Caco-2 (cell line): ENCODE results near the gene LKAAEAR1. TPM values are rescaled to one million over a fixed set of nuclear protein-coding genes. Genes with fewer than 3 reads are reported as not detected.

Source experiments
- BruUV-seq: library from RNA; stranded (reverse); fragments of 400-500 nt; replicated peaks from 2 replicates; lab custom pipeline; 2021; lab: Mats Ljungman, UMichigan
- CTCF ChIA-PET: fragments of 300-600 bp; sonication (Branson Sonifier 250); formaldehyde crosslinking; loops from one replicate; lab custom pipeline; 2022; ENCODE audit warnings: antibody characterized with exemption; lab: Charles Lee
- POLR2A ChIA-PET: fragments of 300-600 bp; sonication (Branson Sonifier 250); formaldehyde crosslinking; loops from one replicate; lab custom pipeline; 2022; ENCODE audit warnings: antibody characterized with exemption; lab: Charles Lee
- DNase-seq, 2 experiments: peaks; one replicate each; pipeline versions ENCODE4 v3.0.0 to v3.0.0-alpha.2; 2020 to 2022
- H3K27me3 ChIP-seq: replicated peaks from 2 replicates; pipeline ENCODE4 v1.6.0; 2011; ENCODE audit warnings: low read length; ENCODE audit not compliant: control insufficient read depth, insufficient read depth
- H3K36me3 ChIP-seq: 2 replicates; pipeline ENCODE4 v1.5.1; 2011; ENCODE audit warnings: low read length; ENCODE audit not compliant: control insufficient read depth, insufficient read depth
- H3K4me1 ChIP-seq: fragments of 250-450 bp; sonication (Bioruptor Pico); 2 replicates; pipeline ENCODE4 v1.5.1; 2020; ENCODE audit warnings: mild to moderate bottlenecking
- H3K4me3 ChIP-seq: 2 replicates; pipeline ENCODE4 v1.5.1; 2011; ENCODE audit warnings: low read depth, mild to moderate bottlenecking, control low read depth, low read length
- H3K9me3 ChIP-seq: fragments of 250-450 bp; sonication (Bioruptor Pico); 2 replicates; pipeline ENCODE4 v1.5.1; 2020; ENCODE audit warnings: mild to moderate bottlenecking, moderate library complexity
- H3K27ac Mint-ChIP-seq: one replicate; pipeline ENCODE4 v1.8.0; 2022; ENCODE audit warnings: mixed read lengths; ENCODE audit not compliant: unreplicated experiment
- H3K27me3 Mint-ChIP-seq: one replicate; pipeline ENCODE4 v1.8.0; 2022; ENCODE audit warnings: mixed read lengths; ENCODE audit not compliant: insufficient read depth, unreplicated experiment
- H3K36me3 Mint-ChIP-seq: one replicate; pipeline ENCODE4 v1.8.0; 2022; ENCODE audit warnings: mild to moderate bottlenecking, mixed read lengths; ENCODE audit not compliant: insufficient read depth, unreplicated experiment
- H3K4me1 Mint-ChIP-seq: one replicate; pipeline ENCODE4 v1.8.0; 2022; ENCODE audit warnings: low read depth, mixed read lengths; ENCODE audit not compliant: unreplicated experiment
- H3K4me3 Mint-ChIP-seq: one replicate; pipeline ENCODE4 v1.8.0; 2022; ENCODE audit warnings: mild to moderate bottlenecking, moderate library complexity, mixed read lengths; ENCODE audit not compliant: unreplicated experiment
- H3K9me3 Mint-ChIP-seq: one replicate; pipeline ENCODE4 v1.8.0; 2022; ENCODE audit warnings: mixed read lengths; ENCODE audit not compliant: unreplicated experiment
- CTCF ChIP-seq, 2 experiments: fragments of 200-600 bp in 1 of 2; IDR thresholded peaks; 1 replicate in 1 of 2; 2 replicates in 1 of 2; pipeline versions ENCODE4 v1.5.1 to v1.8.0; 2011 to 2022; ENCODE audit warnings: antibody characterized with exemption in 1 of 2, control low read depth in 1 of 2, inconsistent platforms in 1 of 2, low read depth in 1 of 2, low read length in 1 of 2, mild to moderate bottlenecking in 1 of 2, moderate library complexity in 1 of 2; ENCODE audit not compliant: insufficient read depth in 1 of 2, severe bottlenecking in 1 of 2, unreplicated experiment in 1 of 2
- intact Hi-C: fragments of 100-400 bp; cut with micrococcal nuclease; formaldehyde crosslinking; loops from one replicate; pipeline ENCODE4 v1.10.0; 2022; ENCODE audit not compliant: unreplicated experiment
- total RNA-seq: library from RNA; stranded (reverse); gene quantifications from 2 replicates; pipeline ENCODE4 v1.2.3, GENCODE V29; 2022

Gene LKAAEAR1
- total RNA-seq, 1 experiment from 2014 or later = not detected

GRCh38 chr20:64102647-64103354 lies 18.6 kb upstream of the LKAAEAR1 start:
- Mint-ChIP-seq H3K27ac (no peak overlapping the region), H3K4me3 (peak overlapping the region; percentile 77), H3K27me3 (peaks cover 23% of the 10 kb centered on the region), H3K4me1 (no peaks in the 10 kb centered on the region), H3K36me3 (no peaks in the 10 kb centered on the region), H3K9me3 (no peaks in the 10 kb centered on the region)
- Histone ChIP-seq H3K9me3 (no peaks in the 10 kb centered on the region; the same call in 1 of the 2 replicates), H3K36me3 (no peaks in the 10 kb centered on the region), H3K4me3 (peak overlapping the region; percentile 52), H3K27me3 (peaks cover 4% of the 10 kb centered on the region; the same call in 1 of the 2 replicates), H3K4me1 (peaks cover 3% of the 10 kb centered on the region; the same call in 1 of the 2 replicates)
- intact Hi-C loops = loop anchor here (1.0 kb wide), 1 partner anchor 18 kb away; no protein-coding TSS in a partner anchor
- CTCF ChIA-PET = interaction anchor here (0.6 to 2.5 kb wide), 34 partner anchors 8 to 1881 kb away, joined by 3 to 17 read pairs (median 4); partner anchors contain the start of genes LKAAEAR1, OPRL1, PRPF6 and RGS19
- no peak for TF ChIP-seq CTCF (IDR thresholded peaks at IDR 0.05; ENCODE audit: insufficient read depth in 1 of 2, low read depth in 1 of 2, low read length in 1 of 2, severe bottlenecking in 1 of 2, unreplicated experiment in 1 of 2)
- peak; percentile 63 to 71 for DNase-seq
- BruUV-seq = no TSS peak
- POLR2A ChIA-PET = interaction anchor here (0.6 to 0.7 kb wide), 3 partner anchors 23 to 222 kb away, joined by 4 read pairs; partner anchors contain the start of gene OPRL1

GRCh38 chr20:64101731-64102621 lies 17.8 kb upstream of the LKAAEAR1 start:
- Mint-ChIP-seq H3K4me1 (no peaks in the 10 kb centered on the region), H3K27ac (no peak overlapping the region), H3K27me3 (peaks cover 23% of the 10 kb centered on the region), H3K9me3 (peaks cover 4% of the 10 kb centered on the region), H3K4me3 (peak overlapping the region; percentile 77), H3K36me3 (no peaks in the 10 kb centered on the region)
- POLR2A ChIA-PET = interaction anchor here (0.6 to 0.7 kb wide), 3 partner anchors 22 to 222 kb away, joined by 4 read pairs; partner anchors contain the start of gene OPRL1
- H3K27me3 ChIP-seq = peaks cover 4% of the 10 kb centered on the region; the same call in 1 of the 2 replicates
- H3K9me3 ChIP-seq = no peaks in the 10 kb centered on the region; the same call in 1 of the 2 replicates
- H3K36me3 ChIP-seq = no peaks in the 10 kb centered on the region
- H3K4me1 ChIP-seq = peaks cover 3% of the 10 kb centered on the region; the same call in 1 of the 2 replicates
- intact Hi-C loops = loop anchor here (1.0 kb wide), 1 partner anchor 18 kb away; no protein-coding TSS in a partner anchor
- peak overlapping the region; percentile 52 for H3K4me3 ChIP-seq
- TF ChIP-seq CTCF (IDR thresholded peaks at IDR 0.05; ENCODE audit: insufficient read depth in 1 of 2, low read depth in 1 of 2, low read length in 1 of 2, severe bottlenecking in 1 of 2, unreplicated experiment in 1 of 2) = peak; percentile 96 to 99
- no TSS peak for BruUV-seq
- CTCF ChIA-PET = interaction anchor here (0.6 to 2.5 kb wide), 33 partner anchors 9 to 1880 kb away, joined by 3 to 17 read pairs (median 4); partner anchors contain the start of genes LKAAEAR1, OPRL1, PRPF6 and RGS19
- peak; percentile 69 to 91 for DNase-seq
